Endothelial cell (in vitro differentiated cells): ENCODE data around the gene SLC9A3. TPM values are rescaled to one million over a fixed set of nuclear protein-coding genes. Genes with fewer than 3 reads are reported as not detected.

ENCODE experiments used
- DNase-seq: peaks from one replicate; pipeline ENCODE4 v3.0.0; 2021; ENCODE audit warnings: low spot score
- H3K27ac Mint-ChIP-seq: one replicate; pipeline ENCODE4 v1.8.0; 2021; ENCODE audit warnings: mixed read lengths, inconsistent platforms; ENCODE audit not compliant: unreplicated experiment
- H3K27me3 Mint-ChIP-seq: one replicate; pipeline ENCODE4 v1.8.0; 2021; ENCODE audit warnings: mild to moderate bottlenecking, moderate library complexity, mixed read lengths, inconsistent platforms; ENCODE audit not compliant: unreplicated experiment
- H3K36me3 Mint-ChIP-seq: one replicate; pipeline ENCODE4 v1.8.0; 2021; ENCODE audit warnings: mild to moderate bottlenecking, low read depth, mixed read lengths, inconsistent platforms; ENCODE audit not compliant: unreplicated experiment
- H3K4me1 Mint-ChIP-seq: one replicate; pipeline ENCODE4 v1.8.0; 2021; ENCODE audit warnings: mild to moderate bottlenecking, mixed read lengths, inconsistent platforms; ENCODE audit not compliant: unreplicated experiment
- H3K4me3 Mint-ChIP-seq: one replicate; pipeline ENCODE4 v1.8.0; 2021; ENCODE audit warnings: mild to moderate bottlenecking, mixed read lengths, inconsistent platforms; ENCODE audit not compliant: unreplicated experiment
- H3K9me3 Mint-ChIP-seq: one replicate; pipeline ENCODE4 v1.8.0; 2021; ENCODE audit warnings: mixed read lengths, inconsistent platforms; ENCODE audit not compliant: unreplicated experiment
- total RNA-seq: library from RNA; stranded (reverse); fragmentation: NEBNext Ultra II Directional; extraction: Animal tissue kit (Norgen Biotek cat#: 25700); gene quantifications from one replicate; pipeline ENCODE4 v1.2.1, GENCODE V29; 2021; ENCODE audit not compliant: unreplicated experiment
- TF ChIP-seq, protein P1 (sequence below): fragments of 200-600 bp; sonication (generic); IDR thresholded peaks from one replicate; pipeline ENCODE4 v1.5.0; 2021; ENCODE audit warnings: antibody characterized with exemption; ENCODE audit not compliant: unreplicated experiment

The SLC9A3 gene
- total RNA-seq, 1 donor from 2014 or later: 1.1 TPM

DNA sequence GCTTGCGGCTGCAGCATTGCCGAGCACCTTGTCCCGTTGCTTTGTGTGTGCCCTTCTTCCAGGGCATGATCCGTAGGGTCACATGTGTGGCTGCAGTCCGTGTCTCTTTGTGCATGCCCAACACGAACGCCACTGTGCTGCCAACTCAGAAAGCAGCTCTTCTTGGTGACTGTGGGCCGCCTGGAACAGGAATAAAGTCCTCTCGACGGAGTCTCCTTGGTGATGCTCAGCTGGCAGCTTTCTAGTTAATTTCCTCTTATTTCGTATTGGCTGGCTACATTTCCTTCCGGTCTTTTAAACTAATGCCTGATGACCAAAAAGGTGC is 75.5 kb downstream of the SLC9A3 start:
- Mint-ChIP-seq H3K4me1 (peaks cover 26% of the 10 kb centered on the region), H3K9me3 (no peaks in the 10 kb centered on the region), H3K27ac (no peak overlapping the region), H3K27me3 (peaks cover 8% of the 10 kb centered on the region), H3K4me3 (peak overlapping the region; percentile 52), H3K36me3 (peaks cover 58% of the 10 kb centered on the region)
- TF ChIP-seq, protein P1, sequence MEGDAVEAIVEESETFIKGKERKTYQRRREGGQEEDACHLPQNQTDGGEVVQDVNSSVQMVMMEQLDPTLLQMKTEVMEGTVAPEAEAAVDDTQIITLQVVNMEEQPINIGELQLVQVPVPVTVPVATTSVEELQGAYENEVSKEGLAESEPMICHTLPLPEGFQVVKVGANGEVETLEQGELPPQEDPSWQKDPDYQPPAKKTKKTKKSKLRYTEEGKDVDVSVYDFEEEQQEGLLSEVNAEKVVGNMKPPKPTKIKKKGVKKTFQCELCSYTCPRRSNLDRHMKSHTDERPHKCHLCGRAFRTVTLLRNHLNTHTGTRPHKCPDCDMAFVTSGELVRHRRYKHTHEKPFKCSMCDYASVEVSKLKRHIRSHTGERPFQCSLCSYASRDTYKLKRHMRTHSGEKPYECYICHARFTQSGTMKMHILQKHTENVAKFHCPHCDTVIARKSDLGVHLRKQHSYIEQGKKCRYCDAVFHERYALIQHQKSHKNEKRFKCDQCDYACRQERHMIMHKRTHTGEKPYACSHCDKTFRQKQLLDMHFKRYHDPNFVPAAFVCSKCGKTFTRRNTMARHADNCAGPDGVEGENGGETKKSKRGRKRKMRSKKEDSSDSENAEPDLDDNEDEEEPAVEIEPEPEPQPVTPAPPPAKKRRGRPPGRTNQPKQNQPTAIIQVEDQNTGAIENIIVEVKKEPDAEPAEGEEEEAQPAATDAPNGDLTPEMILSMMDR: no peak
- no peak for DNase-seq

- Mint-ChIP-seq H3K4me3 (peak overlapping the region; percentile 52), H3K27ac (no peak overlapping the region), H3K27me3 (peaks cover 8% of the 10 kb centered on the region), H3K9me3 (no peaks in the 10 kb centered on the region), H3K4me1 (peaks cover 27% of the 10 kb centered on the region), H3K36me3 (peaks cover 53% of the 10 kb centered on the region)
- TF ChIP-seq, protein P1: no peak
- DNase-seq: no peak
These were observed 76.0 kb downstream of the SLC9A3 start for GRCh38 chr5:448061-448765.

- H3K4me1 Mint-ChIP-seq: peaks cover 20% of the 10 kb centered on the region
- DNase-seq: no peak
- peaks cover 46% of the 10 kb centered on the region for H3K36me3 Mint-ChIP-seq
- no peak overlapping the region for H3K4me3 Mint-ChIP-seq
- TF ChIP-seq, protein P1: no peak
- H3K27ac Mint-ChIP-seq: no peak overlapping the region
- H3K9me3 Mint-ChIP-seq: no peaks in the 10 kb centered on the region
- peaks cover 8% of the 10 kb centered on the region for H3K27me3 Mint-ChIP-seq
These were observed 76.7 kb downstream of the SLC9A3 start for GRCh38 chr5:447501-447900.

DNA sequence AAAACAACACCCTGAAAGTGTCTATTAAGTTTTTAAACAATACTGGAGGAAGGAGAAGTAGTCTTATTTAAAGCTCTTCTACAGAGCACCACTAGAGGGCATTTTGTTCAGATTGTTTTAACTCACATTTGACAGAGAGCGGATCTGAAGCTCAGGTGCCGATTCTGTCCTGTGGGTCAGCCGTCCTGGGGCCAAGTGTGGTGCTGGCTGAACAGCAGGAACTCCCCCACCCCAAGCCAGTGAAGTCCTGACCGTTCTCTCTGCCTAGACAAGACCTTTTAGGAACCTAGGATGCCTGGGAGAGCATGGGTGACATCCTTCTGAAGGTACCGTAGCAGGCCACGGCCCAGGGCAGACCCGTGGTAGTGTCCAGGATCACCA is 77.4 kb downstream of the SLC9A3 start:
- H3K36me3 Mint-ChIP-seq: peaks cover 41% of the 10 kb centered on the region
- no peak overlapping the region for H3K27ac Mint-ChIP-seq
- TF ChIP-seq, protein P1: peak; percentile 62
- H3K4me3 Mint-ChIP-seq: no peak overlapping the region
- no peak for DNase-seq
- H3K9me3 Mint-ChIP-seq: no peaks in the 10 kb centered on the region
- peaks cover 21% of the 10 kb centered on the region for H3K4me1 Mint-ChIP-seq
- H3K27me3 Mint-ChIP-seq: peaks cover 6% of the 10 kb centered on the region

GRCh38 chr5:446066-446882 is 78.0 kb downstream of the SLC9A3 start:
- Mint-ChIP-seq H3K27me3 (peaks cover 6% of the 10 kb centered on the region), H3K4me3 (no peak overlapping the region), H3K4me1 (peaks cover 24% of the 10 kb centered on the region), H3K9me3 (no peaks in the 10 kb centered on the region), H3K27ac (no peak overlapping the region), H3K36me3 (peaks cover 40% of the 10 kb centered on the region)
- TF ChIP-seq, protein P1: no peak
- DNase-seq: no peak
